ENCODE measurements around the gene MYH15. TPM values are rescaled to one million over a fixed set of nuclear protein-coding genes. Genes with fewer than 3 reads are reported as not detected.

MYH15 gene
- total and polyA plus RNA-seq, 2 of the 4 experiments (the other 2 are of a cell fraction), result 0.10 to 0.36 TPM

DNA sequence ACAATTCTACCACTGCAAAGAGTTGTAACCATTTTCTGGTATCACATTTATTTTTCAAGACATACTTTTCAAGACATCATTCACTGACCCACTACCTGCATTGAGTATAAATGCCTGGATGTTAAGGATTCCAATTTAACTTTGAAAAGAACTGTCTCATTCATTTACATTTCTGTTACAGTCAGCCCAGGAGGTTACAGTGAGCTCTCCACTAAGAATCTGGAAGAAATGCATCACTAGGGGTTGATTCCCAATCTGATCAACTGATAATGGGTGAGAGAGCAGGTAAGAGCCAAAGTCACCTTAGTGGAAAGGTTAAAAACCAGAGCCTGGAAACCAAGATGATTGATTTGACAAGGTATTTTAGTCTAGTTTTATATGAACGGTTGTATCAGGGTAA is 133.0 kb downstream of the MYH15 start:
- no peak overlapping the region for H3K4ac ChIP-seq (ENCODE audit: low read depth, low read length)
- BruUV-seq (replicated peaks), result no TSS peak
- dilution Hi-C loops (cut with HindIII; ENCODE audit: low sequenced_read_pairs, unreplicated experiment), result no loop called here
- H2BK5ac ChIP-seq (ENCODE audit: low read depth, low read length, poor library complexity, severe bottlenecking), result no peak overlapping the region
- H4K5ac ChIP-seq (ENCODE audit: low read depth, low read length), result no peak overlapping the region
- H3K56ac ChIP-seq (ENCODE audit: extremely low read depth, insufficient read depth, low read length), result no peak overlapping the region
- no peak overlapping the region for H2BK120ac ChIP-seq (ENCODE audit: low read depth, low read length)
- no peak overlapping the region for H2AK9ac ChIP-seq (replicated peaks; ENCODE audit: low read depth, low read length, poor library complexity)
- no peaks in the 10 kb centered on the region for H3K9me3 ChIP-seq (ENCODE audit: control insufficient read depth, insufficient read depth, low read length)
- DNase-seq (no peak), ATAC-seq (ENCODE audit: low read depth) (no peak)
- TF ChIP-seq RAD21 (IDR thresholded peaks at IDR 0.05; ENCODE audit: low read length) (no peak), RCOR1 (IDR thresholded peaks at IDR 0.05; ENCODE audit: insufficient replicate concordance, low read length) (no peak), MXI1 (IDR thresholded peaks at IDR 0.05; ENCODE audit: borderline replicate concordance, low read depth, low read length) (no peak), POLR2A (IDR thresholded peaks at IDR 0.05; ENCODE audit: low read depth, low read length) (no peak), SMC3 (IDR thresholded peaks at IDR 0.05; ENCODE audit: low read depth, low read length) (no peak), RFX5 (IDR thresholded peaks at IDR 0.05; ENCODE audit: low read depth, low read length) (no peak), FOS (IDR thresholded peaks at IDR 0.05; ENCODE audit: low read depth, low read length) (no peak), MAZ (IDR thresholded peaks at IDR 0.05; ENCODE audit: borderline replicate concordance, low read depth, low read length) (no peak), MAFK (IDR thresholded peaks at IDR 0.05; ENCODE audit: low read depth, low read length) (no peak)
- TF ChIP-seq, protein P1, sequence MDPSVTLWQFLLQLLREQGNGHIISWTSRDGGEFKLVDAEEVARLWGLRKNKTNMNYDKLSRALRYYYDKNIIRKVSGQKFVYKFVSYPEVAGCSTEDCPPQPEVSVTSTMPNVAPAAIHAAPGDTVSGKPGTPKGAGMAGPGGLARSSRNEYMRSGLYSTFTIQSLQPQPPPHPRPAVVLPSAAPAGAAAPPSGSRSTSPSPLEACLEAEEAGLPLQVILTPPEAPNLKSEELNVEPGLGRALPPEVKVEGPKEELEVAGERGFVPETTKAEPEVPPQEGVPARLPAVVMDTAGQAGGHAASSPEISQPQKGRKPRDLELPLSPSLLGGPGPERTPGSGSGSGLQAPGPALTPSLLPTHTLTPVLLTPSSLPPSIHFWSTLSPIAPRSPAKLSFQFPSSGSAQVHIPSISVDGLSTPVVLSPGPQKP (IDR thresholded peaks at IDR 0.05; ENCODE audit: borderline replicate concordance, low read depth, low read length), result no peak
- TF ChIP-seq, protein P2, sequence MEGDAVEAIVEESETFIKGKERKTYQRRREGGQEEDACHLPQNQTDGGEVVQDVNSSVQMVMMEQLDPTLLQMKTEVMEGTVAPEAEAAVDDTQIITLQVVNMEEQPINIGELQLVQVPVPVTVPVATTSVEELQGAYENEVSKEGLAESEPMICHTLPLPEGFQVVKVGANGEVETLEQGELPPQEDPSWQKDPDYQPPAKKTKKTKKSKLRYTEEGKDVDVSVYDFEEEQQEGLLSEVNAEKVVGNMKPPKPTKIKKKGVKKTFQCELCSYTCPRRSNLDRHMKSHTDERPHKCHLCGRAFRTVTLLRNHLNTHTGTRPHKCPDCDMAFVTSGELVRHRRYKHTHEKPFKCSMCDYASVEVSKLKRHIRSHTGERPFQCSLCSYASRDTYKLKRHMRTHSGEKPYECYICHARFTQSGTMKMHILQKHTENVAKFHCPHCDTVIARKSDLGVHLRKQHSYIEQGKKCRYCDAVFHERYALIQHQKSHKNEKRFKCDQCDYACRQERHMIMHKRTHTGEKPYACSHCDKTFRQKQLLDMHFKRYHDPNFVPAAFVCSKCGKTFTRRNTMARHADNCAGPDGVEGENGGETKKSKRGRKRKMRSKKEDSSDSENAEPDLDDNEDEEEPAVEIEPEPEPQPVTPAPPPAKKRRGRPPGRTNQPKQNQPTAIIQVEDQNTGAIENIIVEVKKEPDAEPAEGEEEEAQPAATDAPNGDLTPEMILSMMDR (conservative IDR thresholded peaks at IDR 0.05; ENCODE audit: low read depth, low read length), result no peak
- H3K79me1 ChIP-seq (ENCODE audit: low read depth in 1 of 2, low read length in 2 of 2), result no peaks in the 10 kb centered on the region
- H3K27ac ChIP-seq (ENCODE audit: insufficient read depth, low read length), result no peak overlapping the region
- in situ Hi-C loops (cut with MboI; ENCODE audit: low sequenced_read_pairs), result no loop called here
- H3K9ac ChIP-seq (ENCODE audit: low read depth, low read length), result no peak overlapping the region
- no peak overlapping the region for H2AFZ ChIP-seq (replicated peaks; ENCODE audit: low read length, poor library complexity)
- no peak overlapping the region for H3K23ac ChIP-seq (ENCODE audit: low read depth, low read length)
- no peak overlapping the region for H2AK5ac ChIP-seq (ENCODE audit: low read depth, low read length)
- H3K9me1 ChIP-seq (ENCODE audit: insufficient read depth, low read length), result no peaks in the 10 kb centered on the region
- intact Hi-C loops (cut with micrococcal nuclease), result no loop called here
- H3K4me1 ChIP-seq (ENCODE audit: control insufficient read depth, insufficient read depth, low read length), result no peaks in the 10 kb centered on the region
- no peak overlapping the region for H4K91ac ChIP-seq (ENCODE audit: insufficient read depth, low read depth, low read length)
- H3K36me3 ChIP-seq (ENCODE audit: control insufficient read depth, insufficient read depth, low read length), result no peaks in the 10 kb centered on the region
- H3K14ac ChIP-seq (replicated peaks; ENCODE audit: low read depth, low read length), result no peak overlapping the region
- no peak overlapping the region for H3K4me3 ChIP-seq (ENCODE audit: insufficient read depth, low read depth, low read length)
- no peaks in the 10 kb centered on the region for H4K20me1 ChIP-seq (ENCODE audit: insufficient read depth, low read length)
- no peak overlapping the region for H3K4me2 ChIP-seq (ENCODE audit: low read depth, low read length)
- no peak overlapping the region for H2BK20ac ChIP-seq (ENCODE audit: low read depth, low read length)
- CTCF ChIA-PET, result no interaction called here
- no peak overlapping the region for H2BK15ac ChIP-seq (ENCODE audit: low read depth, low read length)
- H3K18ac ChIP-seq (ENCODE audit: low read depth, low read length), result no peak overlapping the region
- H3K27me3 ChIP-seq (ENCODE audit: control insufficient read depth, insufficient read depth, low read length), result no peaks in the 10 kb centered on the region
- H4K8ac ChIP-seq (ENCODE audit: low read depth in 2 of 2, low read length in 2 of 2), result no peak overlapping the region
- POLR2A ChIA-PET (ENCODE audit: unreplicated experiment), result no interaction called here
- 50% methylated on average over 1 of the region's 1 CpG; no CpG with 5 or more reads in 1 of the 2 experiments for WGBS, 2 experiments (ENCODE audit: extremely low coverage in 2 of 2, insufficient read length in 1 of 2)

Measured in IMR-90 (cell line).